IMR-90 (cell line): ENCODE results near the gene ADGRG7. TPM values are rescaled to one million over a fixed set of nuclear protein-coding genes. Genes with fewer than 3 reads are reported as not detected.

Experiments used
- ATAC-seq: fragments of 200-7000 bp; cut with Tn5 transposase; 2 replicates; pipeline ENCODE4 v1.9.1; 2020; ENCODE audit warnings: low read depth, mild to moderate bottlenecking, moderate library complexity
- BruUV-seq: library from RNA; stranded (reverse); fragments of 400-500 nt; replicated peaks from 2 replicates; lab custom pipeline; 2021; lab: Mats Ljungman, UMichigan
- CTCF ChIA-PET: fragments of 300-600 bp; formaldehyde crosslinking; extraction: SDS; loops from one replicate; lab custom pipeline; 2021; ENCODE audit warnings: antibody characterized with exemption; lab: Yijun Ruan, JAX
- POLR2A ChIA-PET: fragments of 300-600 bp; sonication (Branson Sonifier 250); formaldehyde crosslinking; loops from one replicate; lab custom pipeline; 2022; ENCODE audit warnings: antibody characterized with exemption; ENCODE audit not compliant: unreplicated experiment; lab: Charles Lee
- DNase-seq: peaks from one replicate; pipeline ENCODE4 v3.0.0; 2013
- H2AFZ ChIP-seq: replicated peaks from 2 replicates; pipeline ENCODE3; 2013; ENCODE audit warnings: low read length, mild to moderate bottlenecking; ENCODE audit not compliant: poor library complexity
- H2AK5ac ChIP-seq: 2 replicates; pipeline ENCODE4 v1.6.1; 2013; ENCODE audit warnings: low read depth, low read length, inconsistent platforms
- H2AK9ac ChIP-seq: replicated peaks from 2 replicates; pipeline ENCODE3; 2013; ENCODE audit warnings: mild to moderate bottlenecking, low read depth, low read length, moderate library complexity; ENCODE audit not compliant: poor library complexity
- H2BK120ac ChIP-seq: 2 replicates; pipeline ENCODE4 v1.6.1; 2013; ENCODE audit warnings: low read depth, low read length, inconsistent platforms
- H2BK15ac ChIP-seq: 3 replicates; pipeline ENCODE4 v1.6.1; 2013; ENCODE audit warnings: low read depth, low read length, inconsistent platforms
- H2BK20ac ChIP-seq: 2 replicates; pipeline ENCODE4 v1.6.1; 2013; ENCODE audit warnings: low read depth, mild to moderate bottlenecking, inconsistent platforms, low read length, moderate library complexity
- H2BK5ac ChIP-seq: 2 replicates; pipeline ENCODE4 v1.6.1; 2013; ENCODE audit warnings: mild to moderate bottlenecking, low read depth, low read length, inconsistent platforms; ENCODE audit not compliant: poor library complexity, severe bottlenecking
- H3K14ac ChIP-seq: replicated peaks from 2 replicates; pipeline ENCODE4 v1.6.1; 2013; ENCODE audit warnings: low read depth, low read length, inconsistent platforms
- H3K18ac ChIP-seq: 2 replicates; pipeline ENCODE4 v1.6.1; 2013; ENCODE audit warnings: low read depth, low read length, control low read depth
- H3K23ac ChIP-seq: 2 replicates; pipeline ENCODE4 v1.6.1; 2013; ENCODE audit warnings: low read depth, low read length, inconsistent platforms
- H3K27ac ChIP-seq: 2 replicates; pipeline ENCODE4 v1.5.1; 2013; ENCODE audit warnings: mild to moderate bottlenecking, control low read depth, low read length; ENCODE audit not compliant: insufficient read depth
- H3K27me3 ChIP-seq: 2 replicates; pipeline ENCODE4 v1.6.1; 2013; ENCODE audit warnings: low read length; ENCODE audit not compliant: control insufficient read depth, insufficient read depth
- H3K36me3 ChIP-seq: 2 replicates; pipeline ENCODE4 v1.6.1; 2013; ENCODE audit warnings: low read length, mixed read lengths; ENCODE audit not compliant: control insufficient read depth, insufficient read depth
- H3K4ac ChIP-seq: 2 replicates; pipeline ENCODE4 v1.6.1; 2013; ENCODE audit warnings: low read depth, low read length, inconsistent platforms
- H3K4me1 ChIP-seq: 2 replicates; pipeline ENCODE4 v1.6.1; 2013; ENCODE audit warnings: low read length, mixed read lengths; ENCODE audit not compliant: control insufficient read depth, insufficient read depth
- H3K4me2 ChIP-seq: 2 replicates; pipeline ENCODE4 v1.6.1; 2013; ENCODE audit warnings: low read depth, mild to moderate bottlenecking, control low read depth, low read length, moderate library complexity
- H3K4me3 ChIP-seq: 2 replicates; pipeline ENCODE4 v1.5.1; 2013; ENCODE audit warnings: low read depth, mild to moderate bottlenecking, control low read depth, low read length, moderate library complexity; ENCODE audit not compliant: insufficient read depth
- H3K56ac ChIP-seq: 2 replicates; pipeline ENCODE4 v1.6.1; 2013; ENCODE audit warnings: low read length, inconsistent platforms; ENCODE audit not compliant: insufficient read depth; ENCODE audit errors: extremely low read depth
- H3K79me1 ChIP-seq, 2 experiments: 2 replicates each; pipeline ENCODE4 v1.6.1; 2013; ENCODE audit warnings: low read length in 2 of 2, inconsistent platforms in 1 of 2, low read depth in 1 of 2
- H3K9ac ChIP-seq: 2 replicates; pipeline ENCODE4 v1.6.1; 2013; ENCODE audit warnings: low read depth, low read length, control low read depth
- H3K9me1 ChIP-seq: 2 replicates; pipeline ENCODE4 v1.6.1; 2013; ENCODE audit warnings: low read length, inconsistent platforms; ENCODE audit not compliant: insufficient read depth
- H3K9me3 ChIP-seq: 2 replicates; pipeline ENCODE4 v1.6.1; 2013; ENCODE audit warnings: low read length; ENCODE audit not compliant: control insufficient read depth, insufficient read depth
- H4K20me1 ChIP-seq: 2 replicates; pipeline ENCODE4 v1.6.1; 2013; ENCODE audit warnings: low read length, inconsistent platforms; ENCODE audit not compliant: insufficient read depth
- H4K5ac ChIP-seq: 2 replicates; pipeline ENCODE4 v1.6.1; 2013; ENCODE audit warnings: mild to moderate bottlenecking, low read depth, low read length, control low read depth
- H4K8ac ChIP-seq, 2 experiments: 2 replicates each; pipeline ENCODE4 v1.6.1; 2013; ENCODE audit warnings: low read depth in 2 of 2, low read length in 2 of 2, control low read depth in 1 of 2, inconsistent platforms in 1 of 2
- H4K91ac ChIP-seq: 2 replicates; pipeline ENCODE4 v1.6.1; 2013; ENCODE audit warnings: low read depth, low read length, inconsistent platforms; ENCODE audit not compliant: insufficient read depth
- BHLHE40 ChIP-seq: fragments of 150-350 bp; IDR thresholded peaks from 2 replicates; pipeline ENCODE4 v1.6.1; 2016; ENCODE audit warnings: mild to moderate bottlenecking, low read depth, low read length
- CEBPB ChIP-seq: IDR thresholded peaks from 2 replicates; pipeline ENCODE4 v1.6.1; 2012; ENCODE audit warnings: low read depth, low read length, improper control_type of control experiment
- FOS ChIP-seq: fragments of 150-350 bp; IDR thresholded peaks from 2 replicates; pipeline ENCODE4 v1.6.1; 2016; ENCODE audit warnings: low read depth, low read length
- MXI1 ChIP-seq: IDR thresholded peaks from 2 replicates; pipeline ENCODE4 v1.6.1; 2012; ENCODE audit warnings: low read depth, mild to moderate bottlenecking, low read length, moderate library complexity, borderline replicate concordance
- SMC3 ChIP-seq: fragments of 150-350 bp; IDR thresholded peaks from 2 replicates; pipeline ENCODE4 v1.6.1; 2016; ENCODE audit warnings: low read depth, mild to moderate bottlenecking, antibody characterized with exemption, low read length, moderate library complexity
- WGBS, 2 experiments: methylation state at CpG; one replicate each; pipeline versions ENCODE4 v1.1.5 to v1.1.7; 2013; ENCODE audit warnings: missing lambda C conversion rate in 2 of 2; ENCODE audit not compliant: insufficient read length in 1 of 2; ENCODE audit errors: extremely low coverage in 2 of 2; 5-methylcytosine and 5-hydroxymethylcytosine counted together
- dilution Hi-C: fragments of 300-500 bp; cut with HindIII; formaldehyde crosslinking; loops from one replicate; pipeline ENCODE4 v1.14.3; 2018; ENCODE audit warnings: low sequenced_read_pairs; ENCODE audit not compliant: unreplicated experiment
- in situ Hi-C: fragments of 300-500 bp; cut with MboI; formaldehyde crosslinking; loops from 3 replicates; pipeline ENCODE4 v1.14.3; 2019; ENCODE audit warnings: low sequenced_read_pairs, inconsistent platforms, mixed read lengths
- intact Hi-C: fragments of 100-400 bp; cut with micrococcal nuclease; formaldehyde crosslinking; loops from 2 replicates; pipeline ENCODE4 v1.10.0; 2022
- polyA plus RNA-seq, 3 experiments: library from polyadenylated mRNA; depleted of rRNA; stranded (reverse); fragments of >200 nt; gene quantifications; 2 replicates each; pipeline ENCODE4 v1.2.3, GENCODE V29; 2012; ENCODE audit warnings: low replicate concordance in 1 of 3
- total RNA-seq: library from RNA; depleted of rRNA; stranded (reverse); fragments of >200 nt; gene quantifications from 2 replicates; pipeline ENCODE4 v1.2.3, GENCODE V29; 2012

ADGRG7 gene
- total and polyA plus RNA-seq, 2 of the 4 experiments (the other 2 are of a cell fraction): not detected

- CTCF ChIA-PET: interaction anchor here (1.0 kb wide), 1 partner anchor 10 kb away, joined by 3 read pairs; no protein-coding TSS in a partner anchor
Observed at GRCh38 chr3:100650651-100651619, 41.5 kb downstream of the ADGRG7 start.

More at GRCh38 chr3:100650651-100651619, 41.5 kb downstream of the ADGRG7 start:
- no peak overlapping the region for H3K4ac ChIP-seq
- H3K14ac ChIP-seq: no peak overlapping the region
- H2BK120ac ChIP-seq: no peak overlapping the region
- peaks cover 2% of the 10 kb centered on the region; the same call in 1 of the 2 replicates for H3K27me3 ChIP-seq
- TF ChIP-seq FOS: peak; percentile 84
- no peak for TF ChIP-seq MXI1
- no peak for TF ChIP-seq BHLHE40
- TF ChIP-seq CEBPB: peak; percentile 26; the same call in 1 of the 2 replicates
- no peak for TF ChIP-seq SMC3
- BruUV-seq: no TSS peak
- no peak overlapping the region for H2BK20ac ChIP-seq
- in situ Hi-C loops: no loop called here
- ATAC-seq: peak; percentile 42
- H3K9ac ChIP-seq: no peak overlapping the region
- no peak overlapping the region for H3K27ac ChIP-seq
- no peak overlapping the region for H2AFZ ChIP-seq
- peak; percentile 54 for DNase-seq
- dilution Hi-C loops: no loop called here
- H3K56ac ChIP-seq: no peak overlapping the region
- POLR2A ChIA-PET: no interaction called here
- H4K8ac ChIP-seq: no peak overlapping the region
- no peak overlapping the region for H4K5ac ChIP-seq
- H2AK5ac ChIP-seq: no peak overlapping the region
- no peak overlapping the region for H2BK15ac ChIP-seq
- intact Hi-C loops: no loop called here
- no CpG with 5 or more reads among the region's 4 CpGs for WGBS, 2 experiments
- H3K4me3 ChIP-seq: no peak overlapping the region
- H3K9me3 ChIP-seq: no peaks in the 10 kb centered on the region
- no peak overlapping the region for H3K18ac ChIP-seq
- no peak overlapping the region for H2BK5ac ChIP-seq
- H3K9me1 ChIP-seq: no peaks in the 10 kb centered on the region
- H3K36me3 ChIP-seq: no peaks in the 10 kb centered on the region
- peak overlapping the region; percentile 34; the same call in 1 of the 2 replicates for H3K4me2 ChIP-seq
- H4K20me1 ChIP-seq: no peaks in the 10 kb centered on the region
- no peak overlapping the region for H2AK9ac ChIP-seq
- no peak overlapping the region for H4K91ac ChIP-seq
- no peaks in the 10 kb centered on the region for H3K4me1 ChIP-seq
- H3K23ac ChIP-seq: no peak overlapping the region
- no peaks in the 10 kb centered on the region for H3K79me1 ChIP-seq
